Osteoblast (primary cell): ENCODE measurements around the gene AAR2. TPM values are rescaled to one million over a fixed set of nuclear protein-coding genes. Genes with fewer than 3 reads are reported as not detected.

Experiments
- DNase-seq: peaks from one replicate; pipeline ENCODE4 v3.0.0; 2011; ENCODE audit warnings: low spot score, mixed read lengths; ENCODE audit not compliant: insufficient read length; ENCODE audit errors: missing footprints
- H2AFZ ChIP-seq: 2 replicates; pipeline ENCODE4 v1.6.0; 2011; ENCODE audit warnings: mild to moderate bottlenecking, low read length
- H3K27ac ChIP-seq: 2 replicates; pipeline ENCODE4 v1.5.1; 2011; ENCODE audit warnings: mild to moderate bottlenecking, low read depth, low read length, moderate library complexity
- H3K27me3 ChIP-seq: 2 replicates; pipeline ENCODE4 v1.6.0; 2012; ENCODE audit warnings: mild to moderate bottlenecking, control low read depth, inconsistent platforms, low read length, moderate library complexity; ENCODE audit not compliant: insufficient read depth
- H3K36me3 ChIP-seq: 2 replicates; pipeline ENCODE4 v1.5.1; 2011; ENCODE audit warnings: mild to moderate bottlenecking, low read length, control low read depth, moderate library complexity; ENCODE audit not compliant: insufficient read depth
- H3K4me1 ChIP-seq: 2 replicates; pipeline ENCODE4 v1.5.1; 2011; ENCODE audit warnings: mild to moderate bottlenecking, low read length, control low read depth, moderate library complexity; ENCODE audit not compliant: insufficient read depth
- H3K4me2 ChIP-seq: 2 replicates; pipeline ENCODE4 v1.6.0; 2011; ENCODE audit warnings: mild to moderate bottlenecking, low read length; ENCODE audit not compliant: insufficient read depth
- H3K4me3 ChIP-seq: fragments of 200-600 bp; sonication (generic); 3 replicates; pipeline ENCODE4 v1.5.1; 2012; ENCODE audit warnings: mild to moderate bottlenecking, low read length, inconsistent platforms; ENCODE audit not compliant: insufficient read depth
- H3K79me2 ChIP-seq: 2 replicates; pipeline ENCODE4 v1.6.0; 2012; ENCODE audit warnings: mild to moderate bottlenecking, low read length, control low read depth, inconsistent platforms; ENCODE audit not compliant: insufficient read depth
- H3K9me3 ChIP-seq: 2 replicates; pipeline ENCODE4 v1.5.1; 2011; ENCODE audit warnings: low read depth, low read length, control low read depth
- H4K20me1 ChIP-seq: 2 replicates; pipeline ENCODE4 v1.6.0; 2012; ENCODE audit warnings: mild to moderate bottlenecking, low read length, control low read depth; ENCODE audit not compliant: insufficient read depth
- CTCF ChIP-seq: IDR thresholded peaks from 2 replicates; pipeline ENCODE4 v1.5.1; 2011; ENCODE audit warnings: mild to moderate bottlenecking, low read depth, low read length, moderate library complexity; ENCODE audit errors: extremely low read depth
- total RNA-seq: library from RNA; depleted of rRNA; stranded (reverse); fragments of >200 nt; gene quantifications from 2 replicates; pipeline ENCODE4 v1.2.3, GENCODE V29; 2012

Gene AAR2
- total RNA-seq, 1 donor, result 29.0 TPM

- no peak for TF ChIP-seq CTCF
- H3K9me3 ChIP-seq, result no peaks in the 10 kb centered on the region
- H4K20me1 ChIP-seq, result no peaks in the 10 kb centered on the region
- H3K27ac ChIP-seq, result no peak overlapping the region
- peaks cover 41% of the 10 kb centered on the region for H3K27me3 ChIP-seq
- H2AFZ ChIP-seq, result no peak overlapping the region
- H3K4me1 ChIP-seq, result no peaks in the 10 kb centered on the region
- H3K4me2 ChIP-seq, result no peak overlapping the region
- no peaks in the 10 kb centered on the region for H3K36me3 ChIP-seq
- DNase-seq, result peak; percentile 60
- no peaks in the 10 kb centered on the region for H3K79me2 ChIP-seq
- H3K4me3 ChIP-seq, result no peak overlapping the region
Observed at GRCh38 chr20:36277546-36277945, 41.3 kb downstream of the AAR2 start.

- TF ChIP-seq CTCF, result no peak
- Histone ChIP-seq H3K4me2 (no peak overlapping the region), H3K27me3 (peaks cover 42% of the 10 kb centered on the region), H3K4me1 (no peaks in the 10 kb centered on the region), H3K36me3 (no peaks in the 10 kb centered on the region), H3K27ac (no peak overlapping the region), H3K4me3 (no peak overlapping the region), H3K79me2 (no peaks in the 10 kb centered on the region), H2AFZ (no peak overlapping the region), H3K9me3 (no peaks in the 10 kb centered on the region), H4K20me1 (no peaks in the 10 kb centered on the region)
- DNase-seq, result peak; percentile 32
Observed at GRCh38 chr20:36279362-36279761, 43.1 kb downstream of the AAR2 start.

GRCh38 chr20:36279776-36280175 lies 43.5 kb downstream of the AAR2 start:
- no peak for TF ChIP-seq CTCF
- no peak overlapping the region for H2AFZ ChIP-seq
- H3K27ac ChIP-seq, result no peak overlapping the region
- no peak for DNase-seq
- no peak overlapping the region for H3K4me3 ChIP-seq
- no peaks in the 10 kb centered on the region for H3K4me1 ChIP-seq
- H3K4me2 ChIP-seq, result no peak overlapping the region
- H3K9me3 ChIP-seq, result no peaks in the 10 kb centered on the region
- no peaks in the 10 kb centered on the region for H4K20me1 ChIP-seq
- peaks cover 42% of the 10 kb centered on the region for H3K27me3 ChIP-seq
- no peaks in the 10 kb centered on the region for H3K36me3 ChIP-seq
- no peaks in the 10 kb centered on the region for H3K79me2 ChIP-seq

- Histone ChIP-seq H3K79me2 (no peaks in the 10 kb centered on the region), H3K4me3 (no peak overlapping the region), H3K27me3 (peaks cover 40% of the 10 kb centered on the region), H4K20me1 (no peaks in the 10 kb centered on the region), H3K4me1 (no peaks in the 10 kb centered on the region), H3K4me2 (no peak overlapping the region), H3K27ac (no peak overlapping the region), H3K36me3 (no peaks in the 10 kb centered on the region), H2AFZ (no peak overlapping the region), H3K9me3 (no peaks in the 10 kb centered on the region)
- no peak for TF ChIP-seq CTCF
- no peak for DNase-seq
Observed at GRCh38 chr20:36281785-36282380, 45.6 kb downstream of the AAR2 start.
